Measurements from ENCODE around the gene SNX14.

Gene SNX14

GRCh38 chr6:85461798-85462170, 131.9 kb downstream of the SNX14 start:
- no peak for DNase-seq (ENCODE audit: low spot score)
- in situ Hi-C loops (cut with MboI; ENCODE audit: low pct_unique_long_range_greater_than_20kb, low sequenced_read_pairs, unreplicated experiment): no loop called here
- TF ChIP-seq CTCF (IDR thresholded peaks at IDR 0.05; ENCODE audit: extremely low read depth, insufficient read depth, missing control alignments): no peak

GRCh38 chr6:85460921-85461797, 132.5 kb downstream of the SNX14 start:
- in situ Hi-C loops (cut with MboI; ENCODE audit: low pct_unique_long_range_greater_than_20kb, low sequenced_read_pairs, unreplicated experiment): no loop called here
- DNase-seq (ENCODE audit: low spot score): peak; percentile 48
- TF ChIP-seq CTCF (IDR thresholded peaks at IDR 0.05; ENCODE audit: extremely low read depth, insufficient read depth, missing control alignments): no peak

GRCh38 chr6:85460154-85460920, 133.3 kb downstream of the SNX14 start:
- no peak for TF ChIP-seq CTCF (IDR thresholded peaks at IDR 0.05; ENCODE audit: extremely low read depth, insufficient read depth, missing control alignments)
- DNase-seq (ENCODE audit: low spot score): no peak
- in situ Hi-C loops (cut with MboI; ENCODE audit: low pct_unique_long_range_greater_than_20kb, low sequenced_read_pairs, unreplicated experiment): no loop called here

GRCh38 chr6:85459224-85459901, 134.3 kb downstream of the SNX14 start:
- no peak for TF ChIP-seq CTCF (IDR thresholded peaks at IDR 0.05; ENCODE audit: extremely low read depth, insufficient read depth, missing control alignments)
- DNase-seq (ENCODE audit: low spot score): no peak
- in situ Hi-C loops (cut with MboI; ENCODE audit: low pct_unique_long_range_greater_than_20kb, low sequenced_read_pairs, unreplicated experiment): no loop called here

GRCh38 chr6:85458782-85459181, 134.9 kb downstream of the SNX14 start:
- TF ChIP-seq CTCF (IDR thresholded peaks at IDR 0.05; ENCODE audit: extremely low read depth, insufficient read depth, missing control alignments): no peak
- in situ Hi-C loops (cut with MboI; ENCODE audit: low pct_unique_long_range_greater_than_20kb, low sequenced_read_pairs, unreplicated experiment): no loop called here
- DNase-seq (ENCODE audit: low spot score): no peak

GRCh38 chr6:85458184-85458583, 135.5 kb downstream of the SNX14 start:
- in situ Hi-C loops (cut with MboI; ENCODE audit: low pct_unique_long_range_greater_than_20kb, low sequenced_read_pairs, unreplicated experiment): no loop called here
- TF ChIP-seq CTCF (IDR thresholded peaks at IDR 0.05; ENCODE audit: extremely low read depth, insufficient read depth, missing control alignments): no peak
- no peak for DNase-seq (ENCODE audit: low spot score)

All from GM13977 (cell line).